A549 (cell line): ENCODE results near the gene LITAFD. TPM values are rescaled to one million over a fixed set of nuclear protein-coding genes. Genes with fewer than 3 reads are reported as not detected.

ENCODE experiments used
- ATAC-seq, 2 experiments: fragments of 200-7000 bp in 1 of 2; fragments of >200 bp in 1 of 2; cut with Nextera tagmentation in 1 of 2; cut with Tn5 transposase in 1 of 2; 3 replicates each; pipeline versions ENCODE4 v1.8.0 to v1.9.1; 2018 to 2020; ENCODE audit warnings: mild to moderate bottlenecking in 1 of 2, moderate library complexity in 1 of 2
- CTCF ChIA-PET: fragments of 300-600 bp; sonication (Branson Sonifier 250); formaldehyde crosslinking; extraction: SDS; loops from one replicate; lab custom pipeline; 2021; ENCODE audit warnings: antibody characterized with exemption, inconsistent platforms; lab: Yijun Ruan, JAX
- POLR2A ChIA-PET: fragments of 350-600 bp; formaldehyde crosslinking; extraction: SDS; loops from one replicate; lab custom pipeline; 2021; ENCODE audit warnings: antibody characterized with exemption, inconsistent platforms; lab: Yijun Ruan, JAX
- DNase-seq, 2 experiments: peaks; one replicate each; pipeline versions ENCODE4 v3.0.0 to v3.0.0-alpha.2; 2011 to 2016; ENCODE audit warnings: low read depth in 1 of 2, low spot score in 1 of 2
- FAIRE-seq: peaks from 2 replicates; lab custom pipeline; 2011; peaks lifted over from hg19 to GRCh38; lab: Jason Lieb, UNC
- H3K27ac ChIP-seq, 2 experiments: fragments of >200 bp; sonication (Bioruptor Twin); formaldehyde crosslinking; 3 replicates each; pipeline ENCODE4 v1.5.1; 2016 to 2017
- H3K4me1 ChIP-seq: fragments of >200 bp; sonication (Bioruptor Twin); formaldehyde crosslinking; 3 replicates; pipeline ENCODE4 v1.6.1; 2016
- H3K4me2 ChIP-seq: fragments of >200 bp; sonication (Bioruptor Twin); formaldehyde crosslinking; 3 replicates; pipeline ENCODE4 v1.6.1; 2016
- H3K4me3 ChIP-seq: fragments of >200 bp; sonication (Bioruptor Twin); formaldehyde crosslinking; 3 replicates; pipeline ENCODE4 v1.5.1; 2016
- H3K9me3 ChIP-seq: fragments of >200 bp; sonication (Bioruptor Twin); formaldehyde crosslinking; 3 replicates; pipeline ENCODE4 v1.6.1; 2016
- CBX8 ChIP-seq: fragments of 200-600 bp; sonication (generic); IDR thresholded peaks from 2 replicates; pipeline ENCODE4 v1.6.1; 2016
- CTCF ChIP-seq: fragments of >200 bp; sonication (Bioruptor Twin); formaldehyde crosslinking; IDR thresholded peaks from 3 replicates; pipeline ENCODE4 v1.5.1; 2016
- E2F6 ChIP-seq: IDR thresholded peaks from 2 replicates; pipeline ENCODE4 v1.6.1; 2012; ENCODE audit warnings: low read depth, borderline replicate concordance
- EHMT2 ChIP-seq: fragments of 200-600 bp; sonication (generic); IDR thresholded peaks from 2 replicates; pipeline ENCODE4 v1.6.1; 2016; ENCODE audit warnings: antibody characterized with exemption, low read depth, mild to moderate bottlenecking, moderate library complexity
- FOSB ChIP-seq: fragments of 250-450 bp; sonication (Bioruptor Pico); IDR thresholded peaks from 2 replicates; pipeline ENCODE4 v1.5.0; 2020; ENCODE audit warnings: mild to moderate bottlenecking, moderate library complexity
- FOXS1 ChIP-seq: fragments of 250-450 bp; sonication (Bioruptor Pico); IDR thresholded peaks from 2 replicates; pipeline ENCODE4 v1.5.0; 2020; ENCODE audit warnings: mild to moderate bottlenecking, moderate library complexity
- JUNB ChIP-seq: fragments of >200 bp; sonication (Bioruptor Twin); formaldehyde crosslinking; IDR thresholded peaks from 2 replicates; pipeline ENCODE4 v1.6.1; 2016
- KDM1A ChIP-seq: fragments of 200-600 bp; sonication (generic); IDR thresholded peaks from 2 replicates; pipeline ENCODE4 v1.6.1; 2016; ENCODE audit warnings: low read depth, mild to moderate bottlenecking
- KDM5A ChIP-seq: fragments of 200-600 bp; sonication (generic); IDR thresholded peaks from 2 replicates; pipeline ENCODE4 v1.6.1; 2016; ENCODE audit warnings: antibody characterized with exemption, mild to moderate bottlenecking
- MAX ChIP-seq: IDR thresholded peaks from 2 replicates; pipeline ENCODE4 v1.6.1; 2012
- MAZ ChIP-seq: fragments of 150-350 bp; IDR thresholded peaks from 2 replicates; pipeline ENCODE4 v1.6.1; 2014; ENCODE audit warnings: antibody characterized with exemption, low read depth, low read length, borderline replicate concordance
- MYC ChIP-seq: IDR thresholded peaks from 2 replicates; pipeline ENCODE4 v1.6.1; 2012; ENCODE audit warnings: mild to moderate bottlenecking, inconsistent platforms, low read length, improper control_type of control experiment, borderline replicate concordance
- NFE2L2 ChIP-seq: fragments of 150-350 bp; conservative IDR thresholded peaks from 2 replicates; pipeline ENCODE4 v1.6.1; 2014; ENCODE audit warnings: low read length
- NR3C1 ChIP-seq: fragments of >200 bp; sonication (Bioruptor Twin); formaldehyde crosslinking; IDR thresholded peaks from 3 replicates; pipeline ENCODE4 v1.6.1; 2017
- POLR2A ChIP-seq: IDR thresholded peaks from 2 replicates; pipeline ENCODE4 v1.6.1; 2012; ENCODE audit warnings: mild to moderate bottlenecking, low read length
- POLR2AphosphoS2 ChIP-seq: conservative IDR thresholded peaks from 2 replicates; pipeline ENCODE4 v1.6.1; 2012; ENCODE audit warnings: low read length, improper control_type of control experiment, inconsistent platforms
- RAD21 ChIP-seq, 2 experiments: fragments of >200 bp in 1 of 2; sonication (Bioruptor Twin) in 1 of 2; formaldehyde crosslinking in 1 of 2; IDR thresholded peaks in 1 of 2; conservative IDR thresholded peaks in 1 of 2; 2 replicates in 1 of 2; 3 replicates in 1 of 2; pipeline ENCODE4 v1.6.1; 2012 to 2018; ENCODE audit warnings: inconsistent platforms in 1 of 2
- RARB ChIP-seq: fragments of 250-450 bp; sonication (Bioruptor Pico); IDR thresholded peaks from 2 replicates; pipeline ENCODE4 v1.8.0; 2021; ENCODE audit warnings: mild to moderate bottlenecking, moderate library complexity
- RCOR1 ChIP-seq: fragments of 150-350 bp; IDR thresholded peaks from 2 replicates; pipeline ENCODE4 v1.6.1; 2014; ENCODE audit warnings: antibody characterized with exemption, low read length, low read depth
- REST ChIP-seq: fragments of 200-600 bp; sonication (generic); IDR thresholded peaks from 2 replicates; pipeline ENCODE4 v1.6.1; 2016; ENCODE audit warnings: antibody characterized with exemption, mild to moderate bottlenecking, moderate library complexity
- RNF2 ChIP-seq: fragments of 200-600 bp; sonication (generic); IDR thresholded peaks from 2 replicates; pipeline ENCODE4 v1.6.1; 2016; ENCODE audit warnings: low read depth, mild to moderate bottlenecking, antibody characterized with exemption, moderate library complexity, borderline replicate concordance
- SREBF2 ChIP-seq: fragments of 450-650 bp; IDR thresholded peaks from 2 replicates; pipeline ENCODE4 v1.6.1; 2014; ENCODE audit warnings: mild to moderate bottlenecking, moderate library complexity
- TFCP2L1 ChIP-seq: fragments of 250-450 bp; sonication (Bioruptor Pico); IDR thresholded peaks from 2 replicates; pipeline ENCODE4 v1.5.0; 2021; ENCODE audit warnings: mild to moderate bottlenecking
- TP53 ChIP-seq: fragments of 250-450 bp; sonication (Bioruptor Pico); IDR thresholded peaks from 2 replicates; pipeline ENCODE4 v1.5.0; 2021; ENCODE audit warnings: mild to moderate bottlenecking, moderate library complexity
- WGBS: methylation state at CpG from one replicate; pipeline ENCODE4 v1.1.6; 2017; ENCODE audit errors: missing lambda C conversion rate; 5-methylcytosine and 5-hydroxymethylcytosine counted together
- polyA plus RNA-seq, 4 experiments: library from polyadenylated mRNA; depleted of rRNA in 3 of 4; stranded (reverse); fragments of >200 nt; fragmentation: RNase III in 1 of 4; extraction: RNeasy Plus Mini Kit Qiagen cat#74134 plus additional on column Dnase treatment in 1 of 4; gene quantifications; 2 replicates in 3 of 4; 3 replicates in 1 of 4; pipeline ENCODE4 v1.2.3, GENCODE V29; 2011 to 2017

The LITAFD gene
- polyA plus RNA-seq, 2 of the 4 experiments (the other 2 are of a cell fraction), result not detected

GRCh38 chr16:8929086-8929748, 47.1 kb downstream of the LITAFD start:
- Histone ChIP-seq H3K4me2 (no peak overlapping the region), H3K4me1 (no peaks in the 10 kb centered on the region), H3K27ac (no peak overlapping the region), H3K4me3 (no peak overlapping the region), H3K9me3 (no peaks in the 10 kb centered on the region)
- TF ChIP-seq KDM1A (no peak), RNF2 (no peak), NR3C1 (no peak), CBX8 (no peak), EHMT2 (no peak), SREBF2 (no peak), RCOR1 (no peak), MAX (no peak), POLR2A (no peak), NFE2L2 (no peak), FOSB (CRISPR knock-in tag) (no peak), E2F6 (no peak), CTCF (no peak)
- CTCF ChIA-PET, result interaction anchor here (0.6 to 2.1 kb wide), 6 partner anchors 16 to 205 kb away, joined by 3 to 6 read pairs (median 3); no protein-coding TSS in a partner anchor
- WGBS, result 95% methylated on average over 17 of the region's 17 CpGs
- POLR2A ChIA-PET, result no interaction called here
- DNase-seq (no peak), FAIRE-seq (no peak), ATAC-seq (no peak)

- CTCF ChIA-PET, result interaction anchor here (0.6 kb wide), 1 partner anchor 1853 kb away, joined by 3 read pairs; no protein-coding TSS in a partner anchor
- Histone ChIP-seq H3K9me3 (no peaks in the 10 kb centered on the region), H3K4me1 (peaks cover 9% of the 10 kb centered on the region; the same call in 2 of the 3 replicates), H3K27ac (no peak overlapping the region), H3K4me2 (no peak overlapping the region), H3K4me3 (no peak overlapping the region)
- POLR2A ChIA-PET, result interaction anchor here (0.6 kb wide), 1 partner anchor 159 kb away, joined by 4 read pairs; the partner anchor contains the start of gene HAPSTR1
- ATAC-seq, result no peak
- DNase-seq, result peak in 1 of 2 experiments; percentile 47
- FAIRE-seq, result no peak
- TF ChIP-seq JUNB, result no peak
- peak; percentile 82 for TF ChIP-seq EHMT2
- TF ChIP-seq MYC, result no peak
- TF ChIP-seq RARB (CRISPR knock-in tag), result no peak
- no peak for TF ChIP-seq KDM5A
- no peak for TF ChIP-seq POLR2AphosphoS2
- no peak for TF ChIP-seq TP53
- TF ChIP-seq NR3C1, result no peak
- TF ChIP-seq REST, result peak; percentile 97
- TF ChIP-seq RAD21 (conservative IDR thresholded peaks at IDR 0.05 in 1 of 2, IDR thresholded peaks at IDR 0.05 in 1 of 2), result no peak
- no peak for TF ChIP-seq FOXS1 (CRISPR knock-in tag)
- TF ChIP-seq TFCP2L1 (CRISPR knock-in tag), result no peak
- TF ChIP-seq MAZ, result no peak
- TF ChIP-seq, all 56 proteins: peak for 2
- WGBS, result 84% methylated on average over 6 of the region's 6 CpGs
Measured at GRCh38 chr16:8931859-8932258, 49.7 kb downstream of the LITAFD start.
